CD4-positive, alpha-beta memory T cell (primary cell): Measurements from ENCODE around the gene MEPCE. TPM values are rescaled to one million over a fixed set of nuclear protein-coding genes. Genes with fewer than 3 reads are reported as not detected.
A peak's percentile ranks its signal among the peaks of the same experiment; 100 is the strongest.

ENCODE experiments used
- CTCF ChIA-PET: fragments of 350-600 bp; sonication (Branson Sonifier 250); formaldehyde crosslinking; loops from one replicate; lab custom pipeline; 2021; ENCODE audit warnings: inconsistent platforms; ENCODE audit not compliant: partially characterized antibody; lab: Charles Lee
- POLR2A ChIA-PET: fragments of 350-600 bp; sonication (Branson Sonifier 250); formaldehyde crosslinking; loops from one replicate; lab custom pipeline; 2021; ENCODE audit not compliant: partially characterized antibody; lab: Charles Lee
- DNase-seq, 5 donors: peaks; one replicate each; pipeline versions ENCODE4 v3.0.0 to v3.0.0-alpha.2; 2020 to 2022; ENCODE audit warnings: mixed read lengths in 1 of 5
- H3K27ac ChIP-seq: one replicate; pipeline ENCODE4 v1.7.0; 2013; ENCODE audit warnings: low read depth, low read length
- H3K27me3 ChIP-seq: 2 replicates; pipeline ENCODE4 v1.7.0; 2013; ENCODE audit warnings: mild to moderate bottlenecking, low read length, moderate library complexity; ENCODE audit not compliant: insufficient read depth
- H3K36me3 ChIP-seq: 2 replicates; pipeline ENCODE4 v1.7.0; 2013; ENCODE audit warnings: mild to moderate bottlenecking, low read length, moderate library complexity; ENCODE audit not compliant: insufficient read depth
- H3K4me1 ChIP-seq: 2 replicates; pipeline ENCODE4 v1.7.0; 2013; ENCODE audit warnings: mild to moderate bottlenecking, low read length, moderate library complexity; ENCODE audit not compliant: insufficient read depth
- H3K4me3 ChIP-seq, 2 donors: one replicate each; pipeline ENCODE4 v1.7.0; 2013; ENCODE audit warnings: low read length in 2 of 2, mild to moderate bottlenecking in 1 of 2
- H3K9me3 ChIP-seq, 2 donors: one replicate each; pipeline ENCODE4 v1.7.0; 2013; ENCODE audit warnings: low read length in 2 of 2, control low read depth in 1 of 2; ENCODE audit not compliant: control insufficient read depth in 1 of 2
- H3K27ac Mint-ChIP-seq, 7 donors: one replicate each; pipeline ENCODE4 v1.8.0; 2020 to 2021; ENCODE audit warnings: mixed read lengths in 7 of 7, mild to moderate bottlenecking in 6 of 7, inconsistent platforms in 3 of 7, moderate library complexity in 3 of 7
- H3K27me3 Mint-ChIP-seq, 2 donors: one replicate each; pipeline ENCODE4 v1.8.0; 2020 to 2021; ENCODE audit warnings: mixed read lengths in 2 of 2
- H3K36me3 Mint-ChIP-seq, 2 donors: one replicate each; pipeline ENCODE4 v1.8.0; 2020 to 2021; ENCODE audit warnings: mixed read lengths in 2 of 2, inconsistent platforms in 1 of 2, mild to moderate bottlenecking in 1 of 2
- H3K4me1 Mint-ChIP-seq, 4 donors: one replicate each; pipeline ENCODE4 v1.8.0; 2020 to 2021; ENCODE audit warnings: mixed read lengths in 4 of 4, mild to moderate bottlenecking in 1 of 4
- H3K4me3 Mint-ChIP-seq, 8 donors: one replicate each; pipeline ENCODE4 v1.8.0; 2020 to 2021; ENCODE audit warnings: mixed read lengths in 8 of 8, mild to moderate bottlenecking in 7 of 8, moderate library complexity in 6 of 8, inconsistent platforms in 3 of 8
- H3K9me3 Mint-ChIP-seq, 8 donors: one replicate each; pipeline ENCODE4 v1.8.0; 2020 to 2021; ENCODE audit warnings: mixed read lengths in 8 of 8, mild to moderate bottlenecking in 5 of 8, inconsistent platforms in 3 of 8, moderate library complexity in 1 of 8
- intact Hi-C: fragments of 100-400 bp; cut with micrococcal nuclease; formaldehyde crosslinking; loops from one replicate; pipeline ENCODE4 v1.15.1; 2023
- polyA plus RNA-seq, 2 donors: library from polyadenylated mRNA; unstranded; fragments of 300-500 nt; fragmentation: Illumina TruSeq; gene quantifications; one replicate each; pipeline ENCODE4 v1.2.3, GENCODE V29; 2021
- total RNA-seq, 2 experiments: library from RNA; stranded (reverse); gene quantifications; one replicate each; pipeline ENCODE4 v1.2.3, GENCODE V29; 2021

The MEPCE gene
- total and polyA plus RNA-seq, 4 experiments from 2014 or later, result 7.9 to 58.8 (median 34.6) TPM

DNA sequence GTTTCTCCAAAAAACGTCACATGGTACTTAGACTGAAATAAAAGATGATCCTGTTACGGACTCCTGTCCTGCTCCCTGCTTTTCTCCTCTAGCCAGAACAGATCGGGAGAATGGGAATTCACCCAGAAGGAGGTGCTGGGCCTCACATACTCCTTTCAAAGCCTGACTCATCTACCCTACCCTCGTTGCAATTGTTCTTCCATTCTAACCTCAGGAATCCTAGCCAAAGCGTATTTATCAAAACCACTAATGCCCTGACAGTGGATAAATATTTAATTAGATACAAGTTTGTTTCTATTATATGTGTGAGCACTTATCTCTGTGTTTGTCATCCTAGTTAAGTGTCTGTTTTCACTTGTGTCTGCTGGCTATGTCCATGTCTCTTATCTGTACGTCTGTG is 22.9 kb upstream of the MEPCE start:
- Histone ChIP-seq H3K9me3 (no peaks in the 10 kb centered on the region), H3K27me3 (no peaks in the 10 kb centered on the region), H3K4me1 (peaks cover 4% of the 10 kb centered on the region), H3K4me3 (no peak overlapping the region), H3K36me3 (no peaks in the 10 kb centered on the region), H3K27ac (no peak overlapping the region)
- Mint-ChIP-seq H3K27ac (no peak overlapping the region), H3K36me3 (peaks cover 0 to 10% of the 10 kb centered on the region in 2 donors), H3K4me1 (peaks cover 0 to 5% (median under 1%) of the 10 kb centered on the region in 4 donors), H3K4me3 (no peak overlapping the region), H3K27me3 (no peaks in the 10 kb centered on the region), H3K9me3 (no peaks in the 10 kb centered on the region)
- POLR2A ChIA-PET, result interaction anchor here (0.5 to 1.6 kb wide), 2 partner anchors 22 to 30 kb away, joined by 3 to 8 read pairs; partner anchors contain the start of genes PPP1R35 and ZCWPW1
- CTCF ChIA-PET, result interaction anchor here (0.5 to 2.3 kb wide), 17 partner anchors 7 to 1071 kb away, joined by 3 to 10 read pairs (median 3); partner anchors contain the start of genes CNPY4 and ZCWPW1
- DNase-seq, result no peak
- intact Hi-C loops, result loop anchor here (1.0 to 5.0 kb wide), 4 partner anchors 39 to 274 kb away; no protein-coding TSS in a partner anchor

- Histone ChIP-seq H3K27ac (no peak overlapping the region), H3K9me3 (no peaks in the 10 kb centered on the region), H3K4me1 (peaks cover 4% of the 10 kb centered on the region), H3K36me3 (no peaks in the 10 kb centered on the region), H3K4me3 (no peak overlapping the region), H3K27me3 (no peaks in the 10 kb centered on the region)
- ChIA-PET CTCF (interaction anchor here (0.5 to 2.3 kb wide), 29 partner anchors 8 to 494 kb away, joined by 3 to 10 read pairs (median 3); partner anchors contain the start of genes CNPY4 and ZCWPW1), POLR2A (interaction anchor here (0.5 to 1.6 kb wide), 4 partner anchors 21 to 906 kb away, joined by 3 to 8 read pairs (median 4); partner anchors contain the start of genes PPP1R35 and ZCWPW1)
- intact Hi-C loops, result loop anchor here (1.0 to 5.0 kb wide), 4 partner anchors 40 to 275 kb away; no protein-coding TSS in a partner anchor
- Mint-ChIP-seq H3K27ac (no peak overlapping the region), H3K4me3 (no peak overlapping the region), H3K9me3 (no peaks in the 10 kb centered on the region), H3K4me1 (peaks cover 0 to 5% (median 2%) of the 10 kb centered on the region in 4 donors), H3K27me3 (no peaks in the 10 kb centered on the region), H3K36me3 (peaks cover 0 to 6% of the 10 kb centered on the region in 2 donors)
- DNase-seq, result peak; percentile 57 to 63 (median 58)
These were observed 22.1 kb upstream of the MEPCE start for GRCh38 chr7:100407285-100408180.

DNA sequence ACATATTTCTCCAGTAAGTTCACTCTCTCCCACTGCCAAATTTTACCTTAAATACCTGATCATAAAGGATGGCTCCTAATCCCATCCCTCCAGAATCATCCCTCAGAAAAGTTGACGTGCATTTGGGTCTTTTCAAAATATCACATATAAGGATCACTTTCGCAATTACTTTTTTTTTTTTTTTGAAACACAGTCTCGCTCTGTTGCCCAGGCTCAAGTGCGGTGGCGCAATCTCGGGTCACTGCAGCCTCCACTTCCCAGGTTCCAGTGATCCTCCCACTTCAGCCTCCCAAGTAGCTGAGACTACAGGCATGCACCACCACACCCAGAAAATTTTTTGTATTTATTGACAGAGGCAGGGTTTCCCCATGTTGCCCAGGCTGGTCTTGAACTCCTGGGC is 18.5 kb upstream of the MEPCE start:
- no peak overlapping the region for H3K27ac ChIP-seq
- intact Hi-C loops, result no loop called here
- H3K4me3 Mint-ChIP-seq, result no peak overlapping the region
- no peaks in the 10 kb centered on the region for H3K9me3 ChIP-seq
- H3K4me1 Mint-ChIP-seq, result peaks cover 0 to 5% (median 2%) of the 10 kb centered on the region in 4 donors
- peaks cover 0 to 6% of the 10 kb centered on the region in 2 donors for H3K36me3 Mint-ChIP-seq
- no peaks in the 10 kb centered on the region for H3K27me3 Mint-ChIP-seq
- H3K4me1 ChIP-seq, result peaks cover 4% of the 10 kb centered on the region
- ChIA-PET CTCF (no interaction called here), POLR2A (no interaction called here)
- H3K36me3 ChIP-seq, result no peaks in the 10 kb centered on the region
- no peak overlapping the region for H3K4me3 ChIP-seq
- no peak for DNase-seq
- no peaks in the 10 kb centered on the region for H3K9me3 Mint-ChIP-seq
- no peaks in the 10 kb centered on the region for H3K27me3 ChIP-seq
- H3K27ac Mint-ChIP-seq, result no peak overlapping the region

GRCh38 chr7:100413346-100413745 is 16.3 kb upstream of the MEPCE start:
- H3K27me3 Mint-ChIP-seq, result no peaks in the 10 kb centered on the region
- no peaks in the 10 kb centered on the region for H3K4me1 ChIP-seq
- H3K27me3 ChIP-seq, result no peaks in the 10 kb centered on the region
- H3K4me3 Mint-ChIP-seq, result no peak overlapping the region
- CTCF ChIA-PET, result interaction anchor here (1.4 kb wide), 1 partner anchor 37 kb away, joined by 3 read pairs; no protein-coding TSS in a partner anchor
- no peaks in the 10 kb centered on the region for H3K9me3 ChIP-seq
- H3K36me3 Mint-ChIP-seq, result peaks cover 0 to 6% of the 10 kb centered on the region in 2 donors
- no peaks in the 10 kb centered on the region for H3K9me3 Mint-ChIP-seq
- peaks cover 0 to 1% (median 0%) of the 10 kb centered on the region in 4 donors for H3K4me1 Mint-ChIP-seq
- peak overlapping the region in 1 of 7 donors; percentile 5 for H3K27ac Mint-ChIP-seq
- POLR2A ChIA-PET, result interaction anchor here (1.5 kb wide), 1 partner anchor 15 kb away, joined by 3 read pairs; no protein-coding TSS in a partner anchor
- no peak overlapping the region for H3K27ac ChIP-seq
- H3K36me3 ChIP-seq, result no peaks in the 10 kb centered on the region
- intact Hi-C loops, result no loop called here
- no peak for DNase-seq
- H3K4me3 ChIP-seq, result no peak overlapping the region

DNA sequence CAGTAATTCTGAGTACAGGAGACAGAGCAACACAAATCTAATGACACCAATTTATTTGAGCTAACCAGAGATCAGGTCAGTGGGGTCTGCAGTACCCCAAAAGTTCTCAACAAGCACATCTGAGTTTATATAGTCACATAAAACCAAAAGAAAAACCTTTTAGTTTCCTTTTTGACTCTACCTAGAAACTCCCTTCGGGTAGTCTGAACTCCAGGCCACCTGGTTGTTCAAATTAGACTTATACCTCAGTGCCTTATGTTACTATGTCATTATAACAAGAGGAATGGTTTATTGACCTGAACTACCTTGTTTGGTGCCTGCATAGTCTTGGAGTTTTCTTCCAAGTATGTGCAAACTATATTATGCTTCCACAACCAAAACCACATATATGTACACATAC is 15.7 kb upstream of the MEPCE start:
- Mint-ChIP-seq H3K4me3 (no peak overlapping the region), H3K4me1 (peaks cover 0 to 1% (median 0%) of the 10 kb centered on the region in 4 donors), H3K9me3 (no peaks in the 10 kb centered on the region), H3K27me3 (no peaks in the 10 kb centered on the region), H3K36me3 (peaks cover 0 to 6% of the 10 kb centered on the region in 2 donors), H3K27ac (no peak overlapping the region)
- no peak for DNase-seq
- H3K4me1 ChIP-seq, result no peaks in the 10 kb centered on the region
- POLR2A ChIA-PET, result interaction anchor here (1.5 kb wide), 1 partner anchor 14 kb away, joined by 3 read pairs; no protein-coding TSS in a partner anchor
- H3K9me3 ChIP-seq, result no peaks in the 10 kb centered on the region
- H3K36me3 ChIP-seq, result no peaks in the 10 kb centered on the region
- no peak overlapping the region for H3K4me3 ChIP-seq
- H3K27ac ChIP-seq, result no peak overlapping the region
- intact Hi-C loops, result no loop called here
- CTCF ChIA-PET, result interaction anchor here (1.4 kb wide), 1 partner anchor 36 kb away, joined by 3 read pairs; no protein-coding TSS in a partner anchor
- H3K27me3 ChIP-seq, result no peaks in the 10 kb centered on the region

- Mint-ChIP-seq H3K36me3 (peaks cover 0 to 6% of the 10 kb centered on the region in 2 donors), H3K4me1 (peaks cover 0 to 1% (median 0%) of the 10 kb centered on the region in 4 donors), H3K9me3 (no peaks in the 10 kb centered on the region), H3K27ac (no peak overlapping the region), H3K4me3 (no peak overlapping the region), H3K27me3 (no peaks in the 10 kb centered on the region)
- Histone ChIP-seq H3K36me3 (no peaks in the 10 kb centered on the region), H3K4me3 (no peak overlapping the region), H3K4me1 (no peaks in the 10 kb centered on the region), H3K27ac (no peak overlapping the region), H3K9me3 (no peaks in the 10 kb centered on the region), H3K27me3 (no peaks in the 10 kb centered on the region)
- no peak for DNase-seq
- CTCF ChIA-PET, result interaction anchor here (1.1 to 1.5 kb wide), 3 partner anchors 8 to 290 kb away, joined by 3 to 6 read pairs (median 3); partner anchors contain the start of genes POP7 and ZCWPW1
- intact Hi-C loops, result no loop called here
- POLR2A ChIA-PET, result interaction anchor here (0.7 kb wide), 1 partner anchor 35 kb away, joined by 3 read pairs; no protein-coding TSS in a partner anchor
These were observed 14.2 kb upstream of the MEPCE start for GRCh38 chr7:100415448-100415847.
